MM.1S (cell line): ENCODE data around the gene CFAP70.

Experiments
- DNase-seq: peaks from one replicate; pipeline ENCODE4 v3.0.0-alpha.2; 2015
- H2AFZ ChIP-seq: fragments of 300-600 bp; sonication (generic); 2 replicates; pipeline ENCODE4 v1.6.0; 2016; ENCODE audit warnings: antibody characterized with exemption, low read length
- H3F3A ChIP-seq: fragments of 300-600 bp; sonication (generic); 2 replicates; pipeline ENCODE4 v1.6.1; 2016; ENCODE audit warnings: mild to moderate bottlenecking, antibody characterized with exemption, low read length, moderate library complexity, mixed read lengths; ENCODE audit not compliant: insufficient read depth
- H3K27ac ChIP-seq: fragments of 300-600 bp; sonication (generic); 2 replicates; pipeline ENCODE4 v1.5.1; 2016; ENCODE audit warnings: mild to moderate bottlenecking, low read length
- H3K27me3 ChIP-seq: fragments of 300-600 bp; sonication (generic); replicated peaks from 2 replicates; pipeline ENCODE4 v1.6.0; 2016; ENCODE audit warnings: low read length; ENCODE audit not compliant: insufficient read depth
- H3K36me3 ChIP-seq: fragments of 300-600 bp; sonication (generic); replicated peaks from 2 replicates; pipeline ENCODE4 v1.6.1; 2016; ENCODE audit warnings: mild to moderate bottlenecking, low read length, mixed read lengths; ENCODE audit not compliant: insufficient read depth
- H3K4me1 ChIP-seq: fragments of 300-600 bp; sonication (generic); 2 replicates; pipeline ENCODE4 v1.6.1; 2016; ENCODE audit warnings: low read length, mixed read lengths
- H3K4me2 ChIP-seq: fragments of 300-600 bp; sonication (generic); 2 replicates; pipeline ENCODE4 v1.6.0; 2016; ENCODE audit warnings: low read depth, low read length
- H3K4me3 ChIP-seq: fragments of 300-600 bp; sonication (generic); 2 replicates; pipeline ENCODE4 v1.5.1; 2016; ENCODE audit warnings: low read length, mixed read lengths
- H3K79me2 ChIP-seq: fragments of 300-600 bp; sonication (generic); 2 replicates; pipeline ENCODE4 v1.6.1; 2016; ENCODE audit warnings: mixed run types, low read length, mixed read lengths
- H3K9ac ChIP-seq: fragments of 300-600 bp; sonication (generic); 2 replicates; pipeline ENCODE4 v1.6.1; 2016; ENCODE audit warnings: low read length, mixed read lengths
- H3K9me2 ChIP-seq: fragments of 300-600 bp; sonication (generic); replicated peaks from 2 replicates; pipeline ENCODE4 v1.6.1; 2016; ENCODE audit warnings: mild to moderate bottlenecking, low read length, mixed read lengths; ENCODE audit not compliant: insufficient read depth
- H3K9me3 ChIP-seq: fragments of 300-600 bp; sonication (generic); replicated peaks from 2 replicates; pipeline ENCODE4 v1.6.1; 2016; ENCODE audit warnings: mild to moderate bottlenecking, low read length, mixed read lengths; ENCODE audit not compliant: insufficient read depth
- H4K20me1 ChIP-seq: fragments of 300-600 bp; sonication (generic); 2 replicates; pipeline ENCODE4 v1.6.1; 2016; ENCODE audit warnings: mild to moderate bottlenecking, low read length, moderate library complexity, mixed read lengths; ENCODE audit not compliant: insufficient read depth
- EZH2 ChIP-seq: fragments of 300-600 bp; sonication (generic); optimal IDR thresholded peaks from 2 replicates; pipeline ENCODE3; 2017; ENCODE audit warnings: low read depth, mild to moderate bottlenecking, antibody characterized with exemption, low read length, mixed read lengths
- EZH2phosphoT487 ChIP-seq: fragments of 300-600 bp; sonication (generic); IDR thresholded peaks from 2 replicates; pipeline ENCODE4 v1.6.1; 2018; ENCODE audit warnings: antibody characterized with exemption, low read length
- TF ChIP-seq, protein P1 (sequence below): fragments of 300-600 bp; sonication (generic); IDR thresholded peaks from 2 replicates; pipeline ENCODE4 v1.5.1; 2016; ENCODE audit warnings: antibody characterized with exemption, low read length, mixed read lengths

CFAP70 gene

DNA sequence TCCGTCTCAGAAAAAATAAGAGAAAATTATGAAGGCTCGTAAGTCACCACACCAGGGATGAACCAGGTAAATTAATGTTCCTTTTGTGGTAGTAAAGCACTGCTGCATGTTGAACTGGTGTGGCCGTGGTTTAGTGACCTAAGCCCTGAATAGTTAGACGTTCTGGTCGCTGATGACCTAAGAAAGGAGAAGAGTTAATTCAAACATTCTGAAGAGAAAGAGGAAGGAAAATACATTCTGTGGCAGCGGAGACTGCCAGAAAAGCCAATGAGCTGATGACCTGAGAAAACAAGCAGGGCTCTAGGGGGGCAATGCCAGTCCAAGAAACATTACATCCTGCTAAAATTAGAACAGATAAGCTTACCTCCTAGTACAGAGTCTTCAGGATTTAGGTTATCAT, 129.1 kb downstream of the CFAP70 start:
- Histone ChIP-seq H3K9me3 (no peaks in the 10 kb centered on the region), H3K36me3 (no peaks in the 10 kb centered on the region), H3K9ac (no peak overlapping the region), H3F3A (peaks cover 2% of the 10 kb centered on the region; the same call in 1 of the 2 replicates), H3K4me3 (no peak overlapping the region), H3K79me2 (no peaks in the 10 kb centered on the region), H4K20me1 (no peaks in the 10 kb centered on the region), H3K4me2 (no peak overlapping the region), H3K9me2 (no peaks in the 10 kb centered on the region), H3K27me3 (no peaks in the 10 kb centered on the region), H3K4me1 (no peaks in the 10 kb centered on the region), H2AFZ (no peak overlapping the region), H3K27ac (no peak overlapping the region)
- TF ChIP-seq, protein P1, sequence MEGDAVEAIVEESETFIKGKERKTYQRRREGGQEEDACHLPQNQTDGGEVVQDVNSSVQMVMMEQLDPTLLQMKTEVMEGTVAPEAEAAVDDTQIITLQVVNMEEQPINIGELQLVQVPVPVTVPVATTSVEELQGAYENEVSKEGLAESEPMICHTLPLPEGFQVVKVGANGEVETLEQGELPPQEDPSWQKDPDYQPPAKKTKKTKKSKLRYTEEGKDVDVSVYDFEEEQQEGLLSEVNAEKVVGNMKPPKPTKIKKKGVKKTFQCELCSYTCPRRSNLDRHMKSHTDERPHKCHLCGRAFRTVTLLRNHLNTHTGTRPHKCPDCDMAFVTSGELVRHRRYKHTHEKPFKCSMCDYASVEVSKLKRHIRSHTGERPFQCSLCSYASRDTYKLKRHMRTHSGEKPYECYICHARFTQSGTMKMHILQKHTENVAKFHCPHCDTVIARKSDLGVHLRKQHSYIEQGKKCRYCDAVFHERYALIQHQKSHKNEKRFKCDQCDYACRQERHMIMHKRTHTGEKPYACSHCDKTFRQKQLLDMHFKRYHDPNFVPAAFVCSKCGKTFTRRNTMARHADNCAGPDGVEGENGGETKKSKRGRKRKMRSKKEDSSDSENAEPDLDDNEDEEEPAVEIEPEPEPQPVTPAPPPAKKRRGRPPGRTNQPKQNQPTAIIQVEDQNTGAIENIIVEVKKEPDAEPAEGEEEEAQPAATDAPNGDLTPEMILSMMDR = no peak
- DNase-seq = no peak

DNA sequence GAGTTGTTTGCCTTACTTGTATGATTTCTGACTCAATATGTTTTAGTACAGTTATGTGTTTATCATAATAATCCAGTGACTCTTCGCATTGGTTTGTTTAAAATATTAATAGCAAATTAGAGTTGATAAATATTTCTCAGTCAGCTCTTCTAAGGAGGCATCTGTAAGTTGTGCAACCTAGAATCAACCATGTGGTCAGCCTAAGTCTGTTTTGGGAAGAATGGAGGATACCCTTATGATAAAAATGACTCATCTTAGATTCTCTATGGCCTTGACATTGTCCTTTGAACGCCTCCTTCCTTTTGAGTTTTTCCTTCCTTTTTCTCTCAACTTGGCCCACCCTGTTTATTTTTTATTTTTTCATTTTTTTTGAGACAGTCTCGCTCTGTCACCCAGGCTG, 130.4 kb downstream of the CFAP70 start:
- no peaks in the 10 kb centered on the region for H3K9me2 ChIP-seq

DNA sequence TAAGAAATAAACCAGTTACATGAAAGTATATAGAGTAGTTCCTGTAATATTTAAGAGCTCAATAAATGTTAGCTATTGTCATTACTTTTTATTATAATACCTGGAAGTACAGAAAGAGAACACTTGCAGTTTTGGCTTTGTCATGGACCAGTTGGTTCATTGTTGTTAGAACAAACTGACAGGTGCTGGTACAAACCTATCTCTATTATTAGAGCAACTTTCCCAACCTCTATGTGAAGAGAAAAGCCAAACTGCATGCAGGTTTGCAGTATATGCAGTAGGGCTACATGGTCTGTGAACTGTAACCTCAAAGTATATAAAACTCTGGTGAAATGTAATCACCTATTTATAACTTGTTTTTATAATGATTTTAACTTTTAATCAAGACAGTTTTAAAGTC, 132.0 kb downstream of the CFAP70 start:
- Histone ChIP-seq H3F3A (0 out of 2 replicates have a peak, but pooled peaks cover 2% of the 10 kb centered on the region), H3K36me3 (no peaks in the 10 kb centered on the region), H3K4me1 (no peaks in the 10 kb centered on the region), H3K9ac (no peak overlapping the region), H4K20me1 (no peaks in the 10 kb centered on the region), H3K4me3 (no peak overlapping the region), H3K9me2 (no peaks in the 10 kb centered on the region), H3K27ac (no peak overlapping the region), H3K27me3 (no peaks in the 10 kb centered on the region), H3K4me2 (no peak overlapping the region), H3K79me2 (no peaks in the 10 kb centered on the region), H3K9me3 (no peaks in the 10 kb centered on the region), H2AFZ (no peak overlapping the region)
- TF ChIP-seq, protein P1 = no peak
- no peak for TF ChIP-seq EZH2
- no peak for DNase-seq

More for the DNA sequence above, 130.4 kb downstream of the CFAP70 start:
- H3K4me3 ChIP-seq = no peak overlapping the region
- no peaks in the 10 kb centered on the region for H3K36me3 ChIP-seq
- H3K9me3 ChIP-seq = no peaks in the 10 kb centered on the region
- no peaks in the 10 kb centered on the region for H3K4me1 ChIP-seq
- no peaks in the 10 kb centered on the region for H3K79me2 ChIP-seq
- no peak overlapping the region for H3K27ac ChIP-seq
- H3K9ac ChIP-seq = no peak overlapping the region
- no peak for DNase-seq
- no peak overlapping the region for H3K4me2 ChIP-seq
- H2AFZ ChIP-seq = no peak overlapping the region
- TF ChIP-seq EZH2phosphoT487 (no peak), EZH2 (no peak)
- TF ChIP-seq, protein P1 = no peak
- no peaks in the 10 kb centered on the region for H4K20me1 ChIP-seq
- H3F3A ChIP-seq = peaks cover 2% of the 10 kb centered on the region; the same call in 1 of the 2 replicates
- H3K27me3 ChIP-seq = no peaks in the 10 kb centered on the region
